HG03442 (cell line): Measurements from ENCODE around the gene OR52M1.

ENCODE experiments used
- ATAC-seq: cut with Tn5 transposase; IDR thresholded peaks from one replicate; pipeline ENCODE4 v1.9.1; 2021; ENCODE audit warnings: mild to moderate bottlenecking, moderate library complexity; ENCODE audit not compliant: unreplicated experiment

OR52M1 gene

GRCh38 chr11:4565371-4565770, 20.4 kb downstream of the OR52M1 start:
- ATAC-seq: no peak

- no peak for ATAC-seq
These were observed 24.1 kb downstream of the OR52M1 start for GRCh38 chr11:4569075-4569474.

- no peak for ATAC-seq
These were observed 31.9 kb downstream of the OR52M1 start for GRCh38 chr11:4576880-4577279.

GRCh38 chr11:4577761-4578160, 32.8 kb downstream of the OR52M1 start:
- ATAC-seq: no peak

- no peak for ATAC-seq
These were observed 33.6 kb downstream of the OR52M1 start for GRCh38 chr11:4578624-4579023.

- ATAC-seq: no peak
These were observed 35.1 kb downstream of the OR52M1 start for GRCh38 chr11:4580124-4580523.

GRCh38 chr11:4581443-4581842, 36.5 kb downstream of the OR52M1 start, which contains the start of gene OR52I2:
OR52I2 (plus strand) TSS chr11:4581743.
- ATAC-seq: no peak

GRCh38 chr11:4589017-4589416, 44.0 kb downstream of the OR52M1 start:
- no peak for ATAC-seq

GRCh38 chr11:4593739-4594138, 48.7 kb downstream of the OR52M1 start, which contains the start of gene OR52I1:
OR52I1 (plus strand) TSS chr11:4594039; CDS start chr11:4594039, 0 bp downstream.
- ATAC-seq: no peak
